Fibroblast of villous mesenchyme (primary cell): ENCODE data around the gene CELF4. TPM values are rescaled to one million over a fixed set of nuclear protein-coding genes. Genes with fewer than 3 reads are reported as not detected.

ENCODE experiments used
- DNase-seq: peaks from one replicate; pipeline ENCODE4 v3.0.0-alpha.2; 2010; ENCODE audit warnings: low read depth
- H3K4me3 ChIP-seq: 2 replicates; pipeline ENCODE4 v1.5.1; 2011; ENCODE audit warnings: low read depth, mild to moderate bottlenecking, low read length
- total RNA-seq: library from RNA; depleted of rRNA; stranded (reverse); fragments of >200 nt; gene quantifications from 2 replicates; pipeline ENCODE4 v1.2.3, GENCODE V29; 2012
- TF ChIP-seq, protein P1 (sequence below): IDR thresholded peaks from 2 replicates; pipeline ENCODE4 v1.5.1; 2012; ENCODE audit warnings: low read depth, mild to moderate bottlenecking, low read length; ENCODE audit not compliant: insufficient read depth

The CELF4 gene
- not detected in 2 replicates for total RNA-seq

DNA sequence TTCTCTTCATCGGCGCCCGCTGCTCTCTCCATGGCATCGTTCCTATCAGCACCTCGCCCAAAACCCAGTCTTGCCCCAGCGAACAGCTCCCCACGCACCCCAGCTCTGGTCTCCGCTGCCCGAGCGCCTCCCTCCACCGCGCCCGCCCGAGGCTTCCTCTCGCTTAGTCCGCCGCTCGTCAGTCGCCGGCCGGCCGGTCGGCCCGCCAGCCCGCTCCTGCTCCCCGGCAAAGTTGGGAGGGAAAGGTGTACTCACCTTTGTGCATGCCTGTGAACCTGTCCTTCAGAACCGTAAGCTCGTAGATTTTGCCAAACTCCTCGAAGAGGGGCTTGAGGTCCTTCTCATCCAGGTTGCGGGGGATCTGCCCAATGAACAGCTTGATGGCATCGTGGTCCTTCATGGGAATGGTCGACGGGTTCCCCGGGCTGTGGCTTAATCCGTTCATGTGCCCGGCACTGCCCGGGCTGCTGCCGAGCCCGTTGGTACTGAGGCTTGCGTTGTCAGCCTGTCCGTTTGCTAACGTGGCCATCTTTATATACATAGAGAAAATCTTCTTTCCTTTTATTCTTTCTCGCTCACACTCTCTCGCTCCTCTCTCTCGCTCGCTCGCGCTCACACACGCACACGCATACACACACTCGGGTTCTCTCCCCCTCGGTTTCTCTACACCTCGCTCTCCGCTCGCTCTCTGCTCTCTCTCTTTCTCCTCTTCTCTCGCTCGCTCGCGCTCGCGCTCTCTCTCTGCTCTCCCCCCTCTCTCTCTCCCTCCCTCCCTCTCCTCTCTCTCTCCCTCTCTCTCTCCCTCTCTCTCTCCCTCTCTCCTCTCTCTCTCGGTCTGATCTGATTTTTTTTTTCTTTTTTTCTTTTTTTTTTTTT is at the start of gene CELF4:
Gene CELF4, minus strand, starts transcription at position 698 of the 876 bp plus-strand sequence.
- DNase-seq = no peak
- TF ChIP-seq, protein P1, sequence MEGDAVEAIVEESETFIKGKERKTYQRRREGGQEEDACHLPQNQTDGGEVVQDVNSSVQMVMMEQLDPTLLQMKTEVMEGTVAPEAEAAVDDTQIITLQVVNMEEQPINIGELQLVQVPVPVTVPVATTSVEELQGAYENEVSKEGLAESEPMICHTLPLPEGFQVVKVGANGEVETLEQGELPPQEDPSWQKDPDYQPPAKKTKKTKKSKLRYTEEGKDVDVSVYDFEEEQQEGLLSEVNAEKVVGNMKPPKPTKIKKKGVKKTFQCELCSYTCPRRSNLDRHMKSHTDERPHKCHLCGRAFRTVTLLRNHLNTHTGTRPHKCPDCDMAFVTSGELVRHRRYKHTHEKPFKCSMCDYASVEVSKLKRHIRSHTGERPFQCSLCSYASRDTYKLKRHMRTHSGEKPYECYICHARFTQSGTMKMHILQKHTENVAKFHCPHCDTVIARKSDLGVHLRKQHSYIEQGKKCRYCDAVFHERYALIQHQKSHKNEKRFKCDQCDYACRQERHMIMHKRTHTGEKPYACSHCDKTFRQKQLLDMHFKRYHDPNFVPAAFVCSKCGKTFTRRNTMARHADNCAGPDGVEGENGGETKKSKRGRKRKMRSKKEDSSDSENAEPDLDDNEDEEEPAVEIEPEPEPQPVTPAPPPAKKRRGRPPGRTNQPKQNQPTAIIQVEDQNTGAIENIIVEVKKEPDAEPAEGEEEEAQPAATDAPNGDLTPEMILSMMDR = no peak
- peak within 1 kb of the TSS; percentile 19 for H3K4me3 ChIP-seq

DNA sequence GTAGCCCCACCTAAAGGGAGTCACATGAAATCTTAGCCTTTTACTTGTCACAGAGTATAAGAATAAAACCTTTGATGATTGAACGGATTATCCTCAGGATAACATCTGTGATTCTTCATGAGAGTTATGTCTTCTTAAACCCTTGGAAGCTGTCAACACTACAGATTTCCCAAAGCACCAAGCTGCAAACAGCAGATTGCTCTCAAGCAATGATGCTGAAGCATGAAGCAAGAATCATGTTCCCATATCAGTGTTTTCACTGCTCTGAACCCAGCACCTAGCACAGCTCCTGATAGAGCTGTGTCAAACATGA is 47.6 kb upstream of the CELF4 start:
- TF ChIP-seq, protein P1 = no peak
- no peak overlapping the region for H3K4me3 ChIP-seq
- DNase-seq = no peak

DNA sequence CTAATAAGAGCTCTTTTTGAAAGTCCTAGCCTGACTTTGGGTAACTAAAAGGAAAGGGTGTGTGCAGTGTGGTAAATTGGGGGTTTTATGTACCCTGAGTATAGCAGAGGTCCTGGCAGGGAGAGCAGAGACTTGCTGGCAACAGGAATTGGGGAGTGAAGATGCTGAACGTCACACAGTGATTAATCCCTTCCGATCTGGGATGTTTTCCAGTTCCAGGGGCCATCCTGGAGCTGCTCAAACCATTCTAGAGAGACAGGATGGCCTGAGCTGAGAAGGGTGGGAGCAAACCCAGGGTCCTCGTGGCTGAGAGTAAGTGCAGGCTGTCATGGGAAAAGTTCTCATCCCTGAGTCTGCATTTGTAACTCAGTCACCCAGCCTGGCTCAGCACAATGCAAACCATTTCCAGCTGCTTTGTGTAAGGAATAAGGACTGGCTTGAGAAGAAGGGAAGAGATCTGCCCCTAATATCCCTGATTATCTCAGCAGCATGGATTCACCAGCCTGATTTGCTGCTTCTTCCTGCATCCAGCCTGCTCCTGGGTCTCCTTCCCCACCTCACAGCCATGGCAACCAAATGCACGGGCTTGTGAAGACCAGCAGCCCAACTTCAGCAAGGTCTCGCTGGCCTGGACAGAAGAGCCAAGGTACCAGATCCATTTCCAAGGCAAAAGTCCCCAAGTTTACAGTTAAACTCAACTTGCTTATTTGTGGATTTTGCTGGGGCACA is 47.1 kb upstream of the CELF4 start:
- no peak overlapping the region for H3K4me3 ChIP-seq
- TF ChIP-seq, protein P1 = no peak
- no peak for DNase-seq

DNA sequence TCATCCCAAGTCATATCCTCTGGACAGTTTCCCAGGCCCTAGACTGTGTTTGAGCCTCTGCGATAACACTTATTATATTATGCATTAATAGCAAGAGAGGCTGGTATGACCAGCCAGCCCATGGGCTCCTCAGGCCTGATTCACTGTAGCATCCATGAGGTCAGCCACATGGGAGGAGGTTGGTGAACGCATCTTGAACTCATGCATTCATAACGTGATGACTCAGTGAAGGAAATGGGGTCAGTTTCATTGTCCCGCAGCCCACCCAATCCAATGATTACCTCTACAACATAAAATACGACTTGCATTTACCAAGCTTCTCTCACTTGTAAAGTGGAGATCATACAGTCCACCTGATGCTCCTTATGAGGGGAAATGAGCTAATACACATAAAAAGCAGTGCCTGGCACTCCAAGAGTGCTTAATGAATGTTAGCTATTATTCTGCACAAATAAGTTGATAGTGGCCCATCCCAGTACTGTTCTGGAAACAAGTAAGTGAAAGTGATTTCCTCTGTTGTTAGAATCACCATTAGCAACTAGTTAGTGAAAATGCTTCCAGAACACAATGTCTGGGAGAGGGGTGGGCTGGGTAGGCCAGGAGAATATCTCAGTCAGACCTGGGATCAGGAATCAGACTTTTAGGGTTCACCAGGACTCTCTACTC is 46.1 kb upstream of the CELF4 start:
- no peak for DNase-seq
- no peak overlapping the region for H3K4me3 ChIP-seq
- TF ChIP-seq, protein P1 = no peak

DNA sequence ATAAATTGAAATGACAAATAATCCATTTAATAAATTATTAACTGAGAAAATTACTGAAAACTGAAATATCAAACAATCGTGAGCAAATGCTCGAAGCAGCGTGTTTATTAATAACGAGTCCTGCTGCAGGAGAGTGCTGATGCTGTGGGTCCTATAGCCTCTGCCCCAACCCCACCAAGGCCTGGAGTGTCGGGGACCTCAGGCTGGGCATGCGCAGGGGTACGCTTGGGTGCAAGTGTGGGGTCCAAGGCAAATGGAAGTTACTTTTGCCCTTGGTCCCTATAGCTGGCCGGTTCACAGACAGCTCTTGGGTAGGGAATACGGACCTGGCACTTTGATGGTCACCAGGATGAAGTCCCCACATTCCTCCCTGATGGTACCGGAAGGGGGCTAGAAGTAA is 43.3 kb upstream of the CELF4 start:
- H3K4me3 ChIP-seq = no peak overlapping the region
- no peak for DNase-seq
- TF ChIP-seq, protein P1 = no peak

DNA sequence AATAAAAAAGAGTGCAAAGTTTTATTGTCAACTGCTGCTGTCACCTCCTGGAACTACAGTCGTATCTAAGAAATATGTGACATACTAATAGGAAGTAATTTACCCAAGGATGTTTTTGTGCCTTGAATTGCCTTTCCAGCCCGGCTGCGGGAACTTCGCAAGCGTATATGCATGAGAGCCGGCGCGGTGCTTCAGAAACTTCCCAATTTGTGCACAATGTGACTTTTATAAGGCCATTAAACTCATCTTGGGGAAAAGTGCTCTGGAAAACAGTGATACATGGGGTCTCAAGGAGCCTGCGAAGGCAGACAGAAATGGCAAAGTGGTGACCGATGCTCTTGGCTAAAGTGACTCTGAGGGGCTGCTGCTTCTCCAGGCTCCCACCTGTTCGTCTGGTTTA is 41.7 kb upstream of the CELF4 start:
- TF ChIP-seq, protein P1 = no peak
- no peak for DNase-seq

More for the DNA sequence above, 41.7 kb upstream of the CELF4 start:
- H3K4me3 ChIP-seq = no peak overlapping the region
